ENCODE measurements around the gene CNOT6L.

- TF ChIP-seq POLR2A (IDR thresholded peaks at IDR 0.05), result no peak
- TF ChIP-seq, protein P1, sequence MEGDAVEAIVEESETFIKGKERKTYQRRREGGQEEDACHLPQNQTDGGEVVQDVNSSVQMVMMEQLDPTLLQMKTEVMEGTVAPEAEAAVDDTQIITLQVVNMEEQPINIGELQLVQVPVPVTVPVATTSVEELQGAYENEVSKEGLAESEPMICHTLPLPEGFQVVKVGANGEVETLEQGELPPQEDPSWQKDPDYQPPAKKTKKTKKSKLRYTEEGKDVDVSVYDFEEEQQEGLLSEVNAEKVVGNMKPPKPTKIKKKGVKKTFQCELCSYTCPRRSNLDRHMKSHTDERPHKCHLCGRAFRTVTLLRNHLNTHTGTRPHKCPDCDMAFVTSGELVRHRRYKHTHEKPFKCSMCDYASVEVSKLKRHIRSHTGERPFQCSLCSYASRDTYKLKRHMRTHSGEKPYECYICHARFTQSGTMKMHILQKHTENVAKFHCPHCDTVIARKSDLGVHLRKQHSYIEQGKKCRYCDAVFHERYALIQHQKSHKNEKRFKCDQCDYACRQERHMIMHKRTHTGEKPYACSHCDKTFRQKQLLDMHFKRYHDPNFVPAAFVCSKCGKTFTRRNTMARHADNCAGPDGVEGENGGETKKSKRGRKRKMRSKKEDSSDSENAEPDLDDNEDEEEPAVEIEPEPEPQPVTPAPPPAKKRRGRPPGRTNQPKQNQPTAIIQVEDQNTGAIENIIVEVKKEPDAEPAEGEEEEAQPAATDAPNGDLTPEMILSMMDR (IDR thresholded peaks at IDR 0.05), result no peak
These were observed 126.2 kb downstream of the CNOT6L start for GRCh38 chr4:77692847-77693432.
